RCC 7860 (cell line): ENCODE data around the gene LRRC36.

ENCODE experiments used
- DNase-seq: peaks from one replicate; pipeline ENCODE4 v3.0.0-alpha.2; 2015; ENCODE audit warnings: low spot score
- FAIRE-seq: peaks from 2 replicates; lab custom pipeline; 2012; peaks lifted over from hg19 to GRCh38; lab: Jason Lieb, UNC

The LRRC36 gene

GRCh38 chr16:67294171-67294757, 32.4 kb upstream of the LRRC36 start:
- DNase-seq = no peak
- no peak for FAIRE-seq

- FAIRE-seq (no peak), DNase-seq (no peak)
These were observed 31.7 kb upstream of the LRRC36 start for GRCh38 chr16:67294938-67295361.

- FAIRE-seq (no peak), DNase-seq (no peak)
These were observed 30.2 kb upstream of the LRRC36 start for GRCh38 chr16:67296420-67296819.

GRCh38 chr16:67298277-67298676, 28.3 kb upstream of the LRRC36 start:
- no peak for FAIRE-seq
- DNase-seq = no peak

- FAIRE-seq = no peak
- no peak for DNase-seq
These were observed 27.3 kb upstream of the LRRC36 start for GRCh38 chr16:67299269-67299668.

- DNase-seq (no peak), FAIRE-seq (no peak)
These were observed 25.4 kb upstream of the LRRC36 start for GRCh38 chr16:67301080-67301782.

GRCh38 chr16:67302076-67302475, 24.5 kb upstream of the LRRC36 start:
- FAIRE-seq = no peak

GRCh38 chr16:67302970-67303369, 23.6 kb upstream of the LRRC36 start:
- no peak for DNase-seq
- FAIRE-seq = no peak

More at GRCh38 chr16:67302076-67302475, 24.5 kb upstream of the LRRC36 start:
- no peak for DNase-seq

GRCh38 chr16:67304020-67304419, 22.6 kb upstream of the LRRC36 start:
- no peak for FAIRE-seq
- DNase-seq = no peak

- DNase-seq = no peak
- FAIRE-seq = no peak
These were observed 21.2 kb upstream of the LRRC36 start for GRCh38 chr16:67305216-67306071.

- FAIRE-seq (no peak), DNase-seq (no peak)
These were observed 16.1 kb upstream of the LRRC36 start for GRCh38 chr16:67310561-67310960.

GRCh38 chr16:67311607-67312488, 14.8 kb upstream of the LRRC36 start:
- FAIRE-seq = peak; percentile 86
- DNase-seq = peak; percentile 99

GRCh38 chr16:67312719-67313118, 13.9 kb upstream of the LRRC36 start:
- DNase-seq = no peak
- no peak for FAIRE-seq

- FAIRE-seq = no peak
- DNase-seq = no peak
These were observed 8.8 kb upstream of the LRRC36 start for GRCh38 chr16:67317853-67318252.

GRCh38 chr16:67326115-67326471, 522 bp upstream of the LRRC36 start:
- DNase-seq (no peak), FAIRE-seq (no peak)

GRCh38 chr16:67327743-67328142, 1.1 kb downstream of the LRRC36 start:
- DNase-seq (no peak), FAIRE-seq (no peak)

- FAIRE-seq = no peak
- peak; percentile 22 for DNase-seq
These were observed 3.3 kb downstream of the LRRC36 start for GRCh38 chr16:67329901-67330300.

- no peak for DNase-seq
- FAIRE-seq = no peak
These were observed 6.7 kb downstream of the LRRC36 start for GRCh38 chr16:67333315-67333714.

GRCh38 chr16:67336116-67336515, 9.5 kb downstream of the LRRC36 start:
- no peak for FAIRE-seq
- no peak for DNase-seq

GRCh38 chr16:67336648-67337047, 10.0 kb downstream of the LRRC36 start:
- FAIRE-seq = peak; percentile 12
- DNase-seq = peak; percentile 44

- FAIRE-seq (no peak), DNase-seq (peak; percentile 37)
These were observed 12.8 kb downstream of the LRRC36 start for GRCh38 chr16:67339453-67339852.
